Astrocyte of the spinal cord (primary cell): ENCODE results near the gene COG6.

Experiments used
- DNase-seq: peaks from one replicate; pipeline ENCODE4 v3.0.0; 2011; ENCODE audit warnings: low read depth, low spot score
- H3K4me3 ChIP-seq: 2 replicates; pipeline ENCODE4 v1.5.1; 2011; ENCODE audit warnings: low read depth, mild to moderate bottlenecking, low read length, moderate library complexity
- in situ Hi-C: cut with HindIII; loops from 2 replicates; pipeline ENCODE4 v1.10.0; 2017; ENCODE audit warnings: low sequenced_read_pairs
- TF ChIP-seq, protein P1 (sequence below): IDR thresholded peaks from 2 replicates; pipeline ENCODE4 v1.5.1; 2012; ENCODE audit warnings: low read depth, mild to moderate bottlenecking, low read length, inconsistent platforms

Gene COG6

DNA sequence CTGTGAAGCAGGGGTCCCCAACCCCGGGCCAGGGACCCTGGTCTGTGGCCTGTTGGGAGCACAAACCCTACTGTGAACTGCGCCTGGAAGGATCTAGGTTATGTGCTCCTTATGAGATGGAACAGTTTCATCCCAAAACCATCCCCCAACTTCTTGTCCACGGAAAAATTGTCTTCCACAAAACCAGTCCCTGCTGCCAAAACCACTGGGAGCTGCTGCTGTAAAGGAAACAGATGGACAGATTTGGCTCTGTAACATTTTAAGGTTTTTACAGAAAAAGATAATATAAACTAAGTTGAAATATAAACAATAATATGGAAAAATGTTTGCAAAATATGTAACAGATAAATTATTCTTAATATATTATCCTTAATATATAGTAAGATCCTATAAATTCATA, 73.7 kb downstream of the COG6 start:
- H3K4me3 ChIP-seq, result no peak overlapping the region
- DNase-seq, result no peak
- TF ChIP-seq, protein P1, sequence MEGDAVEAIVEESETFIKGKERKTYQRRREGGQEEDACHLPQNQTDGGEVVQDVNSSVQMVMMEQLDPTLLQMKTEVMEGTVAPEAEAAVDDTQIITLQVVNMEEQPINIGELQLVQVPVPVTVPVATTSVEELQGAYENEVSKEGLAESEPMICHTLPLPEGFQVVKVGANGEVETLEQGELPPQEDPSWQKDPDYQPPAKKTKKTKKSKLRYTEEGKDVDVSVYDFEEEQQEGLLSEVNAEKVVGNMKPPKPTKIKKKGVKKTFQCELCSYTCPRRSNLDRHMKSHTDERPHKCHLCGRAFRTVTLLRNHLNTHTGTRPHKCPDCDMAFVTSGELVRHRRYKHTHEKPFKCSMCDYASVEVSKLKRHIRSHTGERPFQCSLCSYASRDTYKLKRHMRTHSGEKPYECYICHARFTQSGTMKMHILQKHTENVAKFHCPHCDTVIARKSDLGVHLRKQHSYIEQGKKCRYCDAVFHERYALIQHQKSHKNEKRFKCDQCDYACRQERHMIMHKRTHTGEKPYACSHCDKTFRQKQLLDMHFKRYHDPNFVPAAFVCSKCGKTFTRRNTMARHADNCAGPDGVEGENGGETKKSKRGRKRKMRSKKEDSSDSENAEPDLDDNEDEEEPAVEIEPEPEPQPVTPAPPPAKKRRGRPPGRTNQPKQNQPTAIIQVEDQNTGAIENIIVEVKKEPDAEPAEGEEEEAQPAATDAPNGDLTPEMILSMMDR, result no peak
- in situ Hi-C loops, result no loop called here

DNA sequence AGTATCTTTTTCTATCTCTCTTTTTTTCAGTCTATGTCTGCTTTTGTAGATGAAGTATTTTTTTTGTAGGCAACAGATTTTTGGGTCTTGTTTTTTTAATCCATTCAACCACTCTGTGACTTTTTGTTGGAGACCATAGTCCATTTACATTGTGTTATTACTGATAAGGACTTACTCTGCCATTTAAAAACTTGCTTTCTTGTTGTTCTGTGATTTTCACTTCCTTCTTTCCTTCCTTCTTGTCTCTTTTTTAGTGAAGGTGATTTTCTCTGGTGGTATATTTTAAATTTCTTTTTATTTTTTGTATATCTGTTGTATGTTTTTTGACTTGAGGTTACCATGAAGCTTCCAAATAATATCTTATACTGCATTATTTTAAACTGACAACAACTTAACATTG, 79.5 kb downstream of the COG6 start:
- in situ Hi-C loops, result no loop called here
- H3K4me3 ChIP-seq, result no peak overlapping the region
- DNase-seq, result no peak
- TF ChIP-seq, protein P1, result no peak

DNA sequence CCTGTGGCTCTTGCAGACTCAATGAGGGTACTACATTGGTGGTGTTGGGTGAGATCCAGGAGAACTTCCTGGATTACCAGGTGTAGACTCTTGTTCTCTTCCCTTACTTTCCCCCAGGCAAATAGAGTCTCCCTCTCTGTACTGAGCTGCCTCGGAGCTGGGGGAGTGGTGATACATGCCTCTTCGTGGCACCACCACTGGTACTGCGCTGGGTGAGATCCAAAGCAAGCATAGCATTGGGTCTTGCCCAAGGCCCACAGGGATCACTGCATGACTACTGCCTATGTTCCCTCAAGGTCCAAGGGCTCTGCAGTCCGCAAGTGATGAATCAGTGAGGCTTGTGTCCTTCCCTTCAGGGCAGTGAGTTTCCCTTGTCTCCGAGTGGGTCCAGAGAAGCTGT, 81.6 kb downstream of the COG6 start:
- DNase-seq, result no peak
- H3K4me3 ChIP-seq, result no peak overlapping the region
- TF ChIP-seq, protein P1, result no peak
- in situ Hi-C loops, result no loop called here

DNA sequence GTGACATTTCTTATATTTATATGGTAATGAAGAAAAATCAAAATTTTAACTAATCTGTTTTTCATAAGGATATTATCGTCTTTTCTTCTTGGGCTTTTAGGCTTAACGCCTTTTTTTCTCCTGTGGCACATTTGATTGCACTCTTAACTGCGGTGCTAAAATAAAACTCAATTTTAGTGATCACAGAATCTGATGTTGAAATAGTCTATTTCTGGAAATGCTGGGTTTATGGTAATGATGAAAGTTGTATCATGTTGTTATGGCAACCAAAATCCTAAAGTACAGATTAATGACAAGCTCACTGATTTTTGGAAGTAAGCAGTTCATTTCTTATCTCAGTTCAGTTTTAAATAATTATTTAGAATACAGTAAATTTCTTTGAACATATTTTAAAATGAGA, 85.3 kb downstream of the COG6 start:
- TF ChIP-seq, protein P1, result no peak

DNA sequence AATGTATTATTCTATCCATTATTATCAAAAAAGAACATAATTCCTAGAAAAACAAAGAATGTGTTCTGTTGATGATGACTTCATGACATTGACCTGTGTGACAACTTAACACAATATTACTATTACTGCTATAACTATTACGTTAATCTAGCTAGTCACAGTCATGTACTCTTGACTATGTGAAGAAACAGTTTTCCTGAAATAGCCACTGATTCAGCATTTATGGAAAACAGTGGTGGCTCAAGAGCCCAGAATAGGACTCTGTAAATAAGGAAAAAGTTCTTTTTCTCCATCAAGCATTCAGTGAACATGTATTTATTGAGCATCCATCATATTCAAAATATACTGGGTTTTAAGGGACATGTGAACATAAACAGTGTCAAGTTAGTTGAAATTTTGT, 93.5 kb downstream of the COG6 start:
- DNase-seq, result no peak
- in situ Hi-C loops, result no loop called here
- no peak overlapping the region for H3K4me3 ChIP-seq
- TF ChIP-seq, protein P1, result no peak

More for the DNA sequence above, 85.3 kb downstream of the COG6 start:
- no peak overlapping the region for H3K4me3 ChIP-seq
- DNase-seq, result no peak
- in situ Hi-C loops, result no loop called here

DNA sequence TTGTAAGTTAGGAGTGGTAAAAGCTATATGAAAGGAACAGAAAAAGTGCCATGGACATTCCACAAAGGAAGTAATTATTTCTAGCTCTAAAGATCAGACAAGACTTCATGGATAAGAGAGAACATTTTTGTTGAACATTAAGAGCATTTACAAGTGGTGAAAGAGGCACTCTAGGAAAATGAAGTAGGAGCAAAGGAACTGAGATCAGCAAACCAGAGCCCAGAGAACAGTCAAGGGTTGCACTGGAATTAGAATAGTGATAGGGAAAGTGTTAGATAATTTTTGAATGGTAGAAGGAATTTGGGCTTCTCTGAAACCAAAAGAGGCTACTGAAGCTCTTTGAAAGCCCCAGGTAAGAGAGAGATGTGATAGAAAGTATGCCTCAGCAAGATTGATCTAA, 94.1 kb downstream of the COG6 start:
- in situ Hi-C loops, result no loop called here
- DNase-seq, result no peak
- TF ChIP-seq, protein P1, result no peak
- no peak overlapping the region for H3K4me3 ChIP-seq

DNA sequence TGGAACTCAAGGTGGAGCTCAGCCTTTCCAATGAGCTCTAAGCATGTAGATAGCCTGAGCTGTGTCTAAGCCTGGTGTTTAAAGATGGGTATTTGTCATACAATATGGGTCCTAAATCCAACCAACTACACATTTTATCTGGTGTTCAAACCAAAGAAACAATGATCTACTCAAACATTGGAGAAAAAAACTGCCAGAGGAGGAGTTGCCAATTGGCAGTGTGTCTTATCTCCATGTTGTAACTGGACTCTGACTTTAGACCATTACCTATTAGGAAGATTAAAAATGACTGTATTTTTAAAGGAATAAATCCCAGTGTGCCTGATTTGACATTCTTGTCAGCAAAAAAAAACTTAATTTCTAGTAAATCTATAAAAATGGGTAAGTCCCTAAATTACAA, 96.3 kb downstream of the COG6 start:
- TF ChIP-seq, protein P1, result no peak
- no peak overlapping the region for H3K4me3 ChIP-seq
- no peak for DNase-seq
- in situ Hi-C loops, result no loop called here
